Measurements from ENCODE around the gene ATP5F1D. TPM values are rescaled to one million over a fixed set of nuclear protein-coding genes. Genes with fewer than 3 reads are reported as not detected.

ATP5F1D gene
- total RNA-seq, 4 donors from 2014 or later: 102 to 205 (median 137) TPM

DNA sequence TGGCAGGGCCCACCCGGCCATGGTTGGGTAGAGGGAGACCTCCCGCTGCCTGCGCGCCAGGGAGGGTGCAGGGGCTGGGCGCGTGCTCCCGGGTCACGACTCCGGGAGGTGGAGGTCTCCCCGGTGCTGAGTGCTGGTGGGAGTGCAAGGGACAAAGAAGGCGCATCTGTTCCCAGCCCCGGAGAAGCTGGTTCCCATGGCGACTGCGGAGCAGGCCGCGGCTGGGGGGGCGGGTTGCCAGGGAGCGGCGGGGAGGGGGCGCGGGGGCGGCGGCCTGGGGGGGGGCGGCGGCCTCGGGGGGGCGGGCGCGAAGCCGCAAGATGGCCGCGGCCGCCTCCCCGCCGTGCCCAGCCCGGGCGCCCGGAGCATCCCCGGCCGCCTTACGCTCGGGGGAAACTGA lies 5.0 kb upstream of the ATP5F1D start:
- peak overlapping the region; percentile 71 for H3K4me3 ChIP-seq
- no peaks in the 10 kb centered on the region for H3K9me3 ChIP-seq
- WGBS: no CpG with 5 or more reads among the region's 42 CpGs
- TF ChIP-seq, protein P1, sequence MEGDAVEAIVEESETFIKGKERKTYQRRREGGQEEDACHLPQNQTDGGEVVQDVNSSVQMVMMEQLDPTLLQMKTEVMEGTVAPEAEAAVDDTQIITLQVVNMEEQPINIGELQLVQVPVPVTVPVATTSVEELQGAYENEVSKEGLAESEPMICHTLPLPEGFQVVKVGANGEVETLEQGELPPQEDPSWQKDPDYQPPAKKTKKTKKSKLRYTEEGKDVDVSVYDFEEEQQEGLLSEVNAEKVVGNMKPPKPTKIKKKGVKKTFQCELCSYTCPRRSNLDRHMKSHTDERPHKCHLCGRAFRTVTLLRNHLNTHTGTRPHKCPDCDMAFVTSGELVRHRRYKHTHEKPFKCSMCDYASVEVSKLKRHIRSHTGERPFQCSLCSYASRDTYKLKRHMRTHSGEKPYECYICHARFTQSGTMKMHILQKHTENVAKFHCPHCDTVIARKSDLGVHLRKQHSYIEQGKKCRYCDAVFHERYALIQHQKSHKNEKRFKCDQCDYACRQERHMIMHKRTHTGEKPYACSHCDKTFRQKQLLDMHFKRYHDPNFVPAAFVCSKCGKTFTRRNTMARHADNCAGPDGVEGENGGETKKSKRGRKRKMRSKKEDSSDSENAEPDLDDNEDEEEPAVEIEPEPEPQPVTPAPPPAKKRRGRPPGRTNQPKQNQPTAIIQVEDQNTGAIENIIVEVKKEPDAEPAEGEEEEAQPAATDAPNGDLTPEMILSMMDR (IDR thresholded peaks at IDR 0.05): no peak
- TF ChIP-seq POLR2AphosphoS5 (IDR thresholded peaks at IDR 0.05) (no peak), EP300 (IDR thresholded peaks at IDR 0.05) (no peak), POLR2A (IDR thresholded peaks at IDR 0.05) (no peak)
- peaks cover 7% of the 10 kb centered on the region for H3K27me3 ChIP-seq
- peaks cover 68% of the 10 kb centered on the region for H3K4me1 ChIP-seq
- H3K27ac ChIP-seq: peak overlapping the region; percentile 19
- no peak for DNase-seq (ENCODE audit: low spot score in 2 of 2)
- no peaks in the 10 kb centered on the region for H3K36me3 ChIP-seq

DNA sequence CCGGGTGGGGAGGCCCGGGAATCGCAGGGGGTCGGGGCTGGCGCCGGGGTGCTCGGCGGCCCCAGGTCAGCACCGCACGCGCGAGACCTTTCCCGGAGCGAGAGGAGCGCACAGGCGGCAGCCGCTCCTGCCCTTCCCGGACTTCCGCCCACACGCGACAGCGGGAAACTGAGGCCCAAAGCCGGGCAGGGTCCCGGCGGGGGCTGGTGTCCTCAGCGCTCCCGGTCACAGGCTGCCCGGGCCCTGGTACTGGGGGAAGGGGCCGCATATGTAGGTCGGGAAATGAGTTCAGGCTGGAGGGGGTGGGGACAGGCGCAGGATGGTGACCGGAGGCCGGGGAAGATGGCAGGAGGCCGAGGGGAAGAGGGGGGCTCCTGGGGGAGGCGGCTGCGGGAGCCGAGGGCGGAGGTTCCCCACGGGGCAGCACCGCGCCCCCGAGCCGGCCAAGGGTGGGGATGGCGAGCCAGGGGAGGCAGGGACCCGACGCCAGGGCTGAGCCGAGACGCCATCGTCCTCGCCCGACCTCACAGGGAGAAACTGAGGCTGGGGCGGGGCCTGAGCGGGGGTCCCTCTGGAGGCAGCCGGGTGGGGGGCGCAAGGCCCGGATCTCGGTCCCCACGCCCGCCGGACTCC lies 4.4 kb upstream of the ATP5F1D start:
- Histone ChIP-seq H3K27ac (peak overlapping the region; percentile 65), H3K36me3 (no peaks in the 10 kb centered on the region), H3K9me3 (no peaks in the 10 kb centered on the region), H3K4me1 (peaks cover 65% of the 10 kb centered on the region), H3K27me3 (peaks cover 7% of the 10 kb centered on the region), H3K4me3 (peak overlapping the region; percentile 71)
- no peak for DNase-seq (ENCODE audit: low spot score in 2 of 2)
- WGBS: 0% methylated on average over 15 of the region's 60 CpGs
- no peak for TF ChIP-seq EP300 (IDR thresholded peaks at IDR 0.05)
- no peak for TF ChIP-seq POLR2AphosphoS5 (IDR thresholded peaks at IDR 0.05)
- TF ChIP-seq POLR2A (IDR thresholded peaks at IDR 0.05): no peak
- TF ChIP-seq, protein P1 (IDR thresholded peaks at IDR 0.05): no peak

DNA sequence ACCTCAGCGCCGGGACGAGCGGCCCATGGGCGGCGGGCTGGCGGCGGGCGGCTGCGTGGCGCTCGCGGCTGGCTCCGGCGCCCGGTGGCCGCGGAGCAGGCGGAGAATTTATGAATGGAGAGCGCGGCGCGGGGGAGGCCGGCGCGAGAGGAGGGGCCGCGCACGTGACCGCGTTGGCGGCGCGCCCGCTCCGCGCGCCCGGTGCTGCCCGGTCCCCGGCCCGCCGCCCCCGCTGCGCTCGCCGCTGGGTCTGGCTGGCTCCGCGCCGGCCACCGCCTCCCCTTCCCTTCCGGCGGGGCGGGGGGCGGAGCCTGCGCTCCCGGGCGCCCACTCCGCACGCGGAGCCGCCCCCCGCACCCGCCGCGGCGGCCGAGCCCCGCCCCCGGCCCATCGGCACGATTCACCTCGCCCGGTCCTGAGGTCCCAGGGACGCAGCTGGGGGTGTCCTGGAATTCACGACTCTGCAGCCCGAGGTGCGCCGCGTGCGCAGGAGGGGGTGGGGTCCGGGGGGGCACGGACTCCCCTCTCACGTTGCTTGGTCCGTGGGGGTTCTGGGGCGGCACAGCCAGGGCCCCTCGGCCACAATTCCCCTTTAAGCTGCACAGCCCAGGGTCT lies 3.7 kb upstream of the ATP5F1D start, which contains the start of gene CBARP:
Gene CBARP (minus strand): TSS at position 252 of the 615 bp plus-strand sequence. CDS start 1,905 bp downstream, outside the sequence.
- H3K27me3 ChIP-seq: peaks cover 7% of the 10 kb centered on the region
- H3K36me3 ChIP-seq: no peaks in the 10 kb centered on the region
- H3K4me1 ChIP-seq: peaks cover 65% of the 10 kb centered on the region
- peak within 1 kb of the TSS; percentile 71 for H3K4me3 ChIP-seq
- peak within 1 kb of the TSS; percentile 65 for H3K27ac ChIP-seq
- 20% methylated on average over 2 of the region's 87 CpGs for WGBS
- H3K9me3 ChIP-seq: no peaks in the 10 kb centered on the region
- no peak for DNase-seq (ENCODE audit: low spot score in 2 of 2)
- TF ChIP-seq, protein P1 (IDR thresholded peaks at IDR 0.05): no peak
- TF ChIP-seq POLR2A (IDR thresholded peaks at IDR 0.05) (no peak), EP300 (IDR thresholded peaks at IDR 0.05) (no peak), POLR2AphosphoS5 (IDR thresholded peaks at IDR 0.05) (no peak)

DNA sequence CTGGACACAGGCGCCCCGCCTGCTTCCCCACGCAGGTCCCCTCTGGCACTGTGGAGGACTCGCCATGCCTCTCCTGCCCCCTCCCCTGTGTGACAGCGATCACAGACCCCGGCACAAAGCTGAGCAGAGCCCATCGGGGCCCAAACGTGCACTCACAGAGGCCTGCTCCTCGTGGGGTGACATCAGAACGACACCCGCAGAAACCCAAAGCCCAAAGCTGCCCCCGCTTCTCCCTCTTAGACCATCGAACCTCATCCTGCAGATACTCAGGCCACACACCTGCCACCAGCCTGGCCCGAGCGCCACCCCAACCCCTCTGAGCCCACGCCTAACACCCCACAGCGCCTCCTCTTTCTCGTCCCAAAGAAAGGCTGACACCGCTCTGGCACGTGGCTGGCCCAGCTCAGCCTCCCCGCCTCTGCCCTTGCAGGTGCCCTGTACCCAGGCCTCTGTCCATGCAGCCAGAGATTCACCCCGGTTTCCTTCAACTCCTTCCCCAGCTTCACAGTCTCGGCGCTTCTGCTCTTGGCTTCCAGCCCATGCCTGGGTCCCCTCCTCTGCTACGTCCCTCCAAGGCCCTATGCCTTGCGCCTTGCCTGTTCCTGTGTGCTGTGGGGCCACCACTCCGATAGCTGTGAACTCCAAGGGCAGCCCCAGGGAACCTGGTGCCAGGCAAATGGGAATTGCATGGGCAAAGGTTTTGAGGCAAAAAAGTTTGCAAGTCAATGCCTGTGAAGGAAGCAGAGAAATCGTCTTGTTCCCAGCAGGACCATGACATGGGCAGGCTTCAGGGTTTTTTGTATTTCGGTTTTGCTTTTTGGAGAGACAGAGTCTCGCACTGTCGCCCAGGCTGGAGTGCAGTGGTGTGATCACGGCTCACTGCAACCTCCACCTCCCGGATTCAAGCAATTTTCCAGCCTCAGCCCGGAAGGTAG lies 2.9 kb upstream of the ATP5F1D start:
- H3K27ac ChIP-seq: no peak overlapping the region
- TF ChIP-seq POLR2AphosphoS5 (IDR thresholded peaks at IDR 0.05): no peak
- no peak for TF ChIP-seq POLR2A (IDR thresholded peaks at IDR 0.05)
- TF ChIP-seq EP300 (IDR thresholded peaks at IDR 0.05): no peak
- TF ChIP-seq, protein P1 (IDR thresholded peaks at IDR 0.05): no peak
- H3K9me3 ChIP-seq: no peaks in the 10 kb centered on the region
- DNase-seq (ENCODE audit: low spot score in 2 of 2): no peak
- peak overlapping the region; percentile 71 for H3K4me3 ChIP-seq
- no peaks in the 10 kb centered on the region for H3K36me3 ChIP-seq
- peaks cover 65% of the 10 kb centered on the region for H3K4me1 ChIP-seq
- 65% methylated on average over 28 of the region's 34 CpGs for WGBS
- H3K27me3 ChIP-seq: peaks cover 7% of the 10 kb centered on the region

All from suprapubic skin (tissue), 4 donors.